ENCODE data around the gene MAST4. TPM values are rescaled to one million over a fixed set of nuclear protein-coding genes. Genes with fewer than 3 reads are reported as not detected.
A peak's percentile ranks its signal among the peaks of the same experiment; 100 is the strongest.

MAST4 gene
- total RNA-seq, 4 donors from 2014 or later, result 16.2 to 32.8 (median 25.0) TPM

GRCh38 chr5:66795682-66796081, 199.5 kb downstream of the MAST4 start:
- WGBS, 2 donors (ENCODE audit: low coverage in 1 of 2), result 33 to 40% methylated on average over 1 of the region's 1 CpG
- H3K9me3 ChIP-seq, result no peaks in the 10 kb centered on the region
- peaks cover 7% of the 10 kb centered on the region for H3K27me3 ChIP-seq
- no peak for TF ChIP-seq POLR2A (IDR thresholded peaks at IDR 0.05)
- TF ChIP-seq, protein P1, sequence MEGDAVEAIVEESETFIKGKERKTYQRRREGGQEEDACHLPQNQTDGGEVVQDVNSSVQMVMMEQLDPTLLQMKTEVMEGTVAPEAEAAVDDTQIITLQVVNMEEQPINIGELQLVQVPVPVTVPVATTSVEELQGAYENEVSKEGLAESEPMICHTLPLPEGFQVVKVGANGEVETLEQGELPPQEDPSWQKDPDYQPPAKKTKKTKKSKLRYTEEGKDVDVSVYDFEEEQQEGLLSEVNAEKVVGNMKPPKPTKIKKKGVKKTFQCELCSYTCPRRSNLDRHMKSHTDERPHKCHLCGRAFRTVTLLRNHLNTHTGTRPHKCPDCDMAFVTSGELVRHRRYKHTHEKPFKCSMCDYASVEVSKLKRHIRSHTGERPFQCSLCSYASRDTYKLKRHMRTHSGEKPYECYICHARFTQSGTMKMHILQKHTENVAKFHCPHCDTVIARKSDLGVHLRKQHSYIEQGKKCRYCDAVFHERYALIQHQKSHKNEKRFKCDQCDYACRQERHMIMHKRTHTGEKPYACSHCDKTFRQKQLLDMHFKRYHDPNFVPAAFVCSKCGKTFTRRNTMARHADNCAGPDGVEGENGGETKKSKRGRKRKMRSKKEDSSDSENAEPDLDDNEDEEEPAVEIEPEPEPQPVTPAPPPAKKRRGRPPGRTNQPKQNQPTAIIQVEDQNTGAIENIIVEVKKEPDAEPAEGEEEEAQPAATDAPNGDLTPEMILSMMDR (IDR thresholded peaks at IDR 0.05), result no peak
- TF ChIP-seq POLR2AphosphoS5 (IDR thresholded peaks at IDR 0.05), result no peak
- no peak for TF ChIP-seq EP300 (IDR thresholded peaks at IDR 0.05)
- H3K4me3 ChIP-seq, result no peak overlapping the region
- H3K27ac ChIP-seq, result no peak overlapping the region
- no peaks in the 10 kb centered on the region for H3K4me1 ChIP-seq
- no peaks in the 10 kb centered on the region for H3K36me3 ChIP-seq
- no peak for ATAC-seq

GRCh38 chr5:66796305-66797292, 200.4 kb downstream of the MAST4 start:
- no peak overlapping the region for H3K4me3 ChIP-seq
- H3K36me3 ChIP-seq, result no peaks in the 10 kb centered on the region
- H3K27me3 ChIP-seq, result peaks cover 7% of the 10 kb centered on the region
- TF ChIP-seq POLR2A (IDR thresholded peaks at IDR 0.05) (no peak), POLR2AphosphoS5 (IDR thresholded peaks at IDR 0.05) (no peak), EP300 (IDR thresholded peaks at IDR 0.05) (no peak)
- TF ChIP-seq, protein P1 (IDR thresholded peaks at IDR 0.05), result no peak
- H3K9me3 ChIP-seq, result no peaks in the 10 kb centered on the region
- H3K4me1 ChIP-seq, result no peaks in the 10 kb centered on the region
- ATAC-seq, result no peak
- no peak overlapping the region for H3K27ac ChIP-seq
- WGBS, 2 donors (ENCODE audit: low coverage in 1 of 2), result 63 to 81% methylated on average over 8 to 9 of the region's 9 CpGs

DNA sequence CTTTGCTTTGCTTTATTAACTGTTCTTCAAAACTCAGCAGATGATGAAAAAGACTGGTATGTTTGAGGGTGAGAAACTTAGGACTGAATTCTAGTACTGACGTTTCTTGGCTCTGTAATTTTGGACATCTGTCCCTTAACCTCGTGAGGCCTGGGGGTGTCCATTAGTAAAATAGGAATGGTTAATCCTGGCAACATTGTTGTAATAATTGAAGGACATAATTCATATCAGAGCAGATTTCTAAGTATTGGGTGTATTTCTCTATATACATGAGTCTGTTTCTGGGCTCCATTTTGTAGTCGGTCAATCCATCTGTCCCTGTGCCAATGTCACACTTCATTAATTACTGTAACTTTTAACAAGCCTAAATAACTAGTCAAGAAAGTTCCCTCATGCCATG, 206.7 kb downstream of the MAST4 start:
- H3K27ac ChIP-seq, result no peak overlapping the region
- 33 to 76% methylated on average over 3 of the region's 3 CpGs for WGBS, 2 donors (ENCODE audit: low coverage in 1 of 2)
- no peaks in the 10 kb centered on the region for H3K4me1 ChIP-seq
- peaks cover 5% of the 10 kb centered on the region for H3K27me3 ChIP-seq
- H3K9me3 ChIP-seq, result no peaks in the 10 kb centered on the region
- TF ChIP-seq EP300 (IDR thresholded peaks at IDR 0.05), result no peak
- no peak overlapping the region for H3K4me3 ChIP-seq
- no peaks in the 10 kb centered on the region for H3K36me3 ChIP-seq
- no peak for ATAC-seq

GRCh38 chr5:66805514-66806430, 209.6 kb downstream of the MAST4 start:
- 69 to 84% methylated on average over 8 of the region's 8 CpGs for WGBS, 2 donors (ENCODE audit: low coverage in 1 of 2)
- peaks cover 14% of the 10 kb centered on the region for H3K27me3 ChIP-seq
- no peak overlapping the region for H3K27ac ChIP-seq
- no peaks in the 10 kb centered on the region for H3K9me3 ChIP-seq
- TF ChIP-seq POLR2A (IDR thresholded peaks at IDR 0.05), result no peak
- TF ChIP-seq, protein P1 (IDR thresholded peaks at IDR 0.05), result no peak
- TF ChIP-seq EP300 (IDR thresholded peaks at IDR 0.05), result no peak
- no peak for TF ChIP-seq POLR2AphosphoS5 (IDR thresholded peaks at IDR 0.05)
- no peaks in the 10 kb centered on the region for H3K4me1 ChIP-seq
- no peak overlapping the region for H3K4me3 ChIP-seq
- ATAC-seq, result no peak
- H3K36me3 ChIP-seq, result no peaks in the 10 kb centered on the region

DNA sequence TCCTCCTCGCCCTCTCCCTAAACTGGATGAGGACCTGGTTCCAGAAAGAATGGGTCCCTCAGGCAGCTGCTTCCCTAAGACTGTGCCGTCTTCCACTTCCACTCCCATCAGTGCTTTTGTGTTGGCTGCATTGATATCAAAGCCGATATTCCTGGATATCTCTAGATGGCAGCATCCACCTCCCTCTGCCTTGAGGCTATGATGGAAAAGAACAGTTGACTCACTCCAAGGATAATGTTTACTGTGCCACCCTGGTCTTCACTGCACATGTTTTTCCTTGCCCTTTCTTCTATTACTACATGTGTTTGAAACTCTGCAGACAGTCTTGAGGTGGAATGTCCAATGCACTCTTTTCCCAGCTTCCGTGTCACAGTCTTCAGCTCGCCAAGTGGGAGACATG, 211.6 kb downstream of the MAST4 start:
- H3K9me3 ChIP-seq, result no peaks in the 10 kb centered on the region
- ATAC-seq, result no peak
- H3K4me3 ChIP-seq, result no peak overlapping the region
- peaks cover 14% of the 10 kb centered on the region for H3K27me3 ChIP-seq
- H3K27ac ChIP-seq, result no peak overlapping the region
- H3K36me3 ChIP-seq, result no peaks in the 10 kb centered on the region
- TF ChIP-seq, protein P1 (IDR thresholded peaks at IDR 0.05), result peak in 2 of 4 experiments; percentile 14 to 36
- TF ChIP-seq POLR2AphosphoS5 (IDR thresholded peaks at IDR 0.05), result no peak
- 41 to 48% methylated on average over 3 to 4 of the region's 5 CpGs for WGBS, 2 donors (ENCODE audit: low coverage in 1 of 2)
- no peaks in the 10 kb centered on the region for H3K4me1 ChIP-seq

Measured in gastroesophageal sphincter (tissue), 4 donors.